NCI-H1930 (cell line): Measurements from ENCODE around the gene PHC2.
A peak's percentile ranks its signal among the peaks of the same experiment; 100 is the strongest.

ENCODE experiments used
- DNase-seq, 2 experiments: peaks; one replicate each; lab custom pipeline; 2025; lab: John Stamatoyannopoulos, UW

The PHC2 gene

DNA sequence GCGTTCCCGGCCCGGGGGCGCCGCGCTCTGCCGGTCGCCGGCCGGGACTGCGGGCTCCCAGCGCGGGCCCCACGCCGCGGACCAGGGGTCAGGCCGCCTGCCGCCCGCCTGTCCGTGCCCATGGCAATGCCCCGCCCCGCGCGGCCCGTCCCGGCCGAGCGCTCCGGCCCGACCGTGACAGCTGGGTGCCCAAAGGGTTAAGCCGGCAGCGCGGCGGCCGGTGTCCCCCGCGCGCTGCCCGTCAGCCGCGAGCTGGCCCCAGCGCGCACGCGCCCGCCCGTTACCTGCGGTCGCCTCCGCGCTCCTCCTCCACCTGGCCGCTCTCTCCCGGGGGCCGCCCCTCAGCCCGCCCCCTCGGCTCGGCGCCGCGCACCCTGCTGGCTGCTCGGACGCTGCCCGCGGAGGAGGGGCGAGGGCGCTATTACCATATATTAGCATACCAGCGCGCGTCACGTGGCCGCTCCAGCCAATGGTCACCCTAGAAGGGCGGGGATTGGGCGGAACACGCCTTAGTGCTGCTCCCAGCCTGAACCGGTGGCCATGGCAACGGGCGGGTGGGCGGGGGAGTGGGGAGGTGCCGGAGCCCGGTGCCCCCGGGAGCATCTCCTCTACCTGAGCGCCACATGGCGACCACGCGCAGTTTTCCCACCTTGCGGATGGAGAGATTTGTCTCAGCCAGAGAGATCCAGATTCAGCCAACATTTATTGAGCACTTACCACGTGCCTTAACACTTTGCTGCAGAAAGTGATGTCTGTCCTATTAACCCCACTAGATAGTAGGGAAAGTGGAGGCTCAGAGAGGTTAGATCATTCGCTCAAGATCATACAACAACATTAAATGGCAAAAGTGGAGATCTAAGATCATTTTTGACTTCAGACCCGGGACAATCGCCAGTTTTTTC lies at the start of gene PHC2:
PHC2 (minus strand) TSS at position 404 of the 902 bp plus-strand sequence. CDS start 55,556 bp downstream, outside the sequence.
- DNase-seq = peak; percentile 94 to 96

DNA sequence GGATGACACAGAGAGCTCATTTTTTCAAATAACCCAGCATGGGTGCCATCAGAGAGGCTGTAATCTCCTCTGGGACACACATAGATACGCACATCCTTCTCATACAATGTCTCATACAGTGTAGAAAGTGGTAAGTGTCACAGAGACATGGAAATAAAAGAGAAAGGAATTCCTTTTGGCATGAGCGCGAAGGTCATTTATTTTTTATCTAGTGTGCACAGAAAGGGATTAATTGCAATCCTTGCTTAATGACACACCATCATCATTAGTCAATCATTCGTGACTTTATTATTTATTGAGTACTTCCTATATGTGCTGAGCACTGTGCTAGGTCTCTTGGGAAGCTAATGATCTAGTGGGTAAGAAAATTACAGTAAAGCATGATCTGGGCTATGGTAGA lies 46.6 kb upstream of the PHC2 start:
- DNase-seq = no peak

DNA sequence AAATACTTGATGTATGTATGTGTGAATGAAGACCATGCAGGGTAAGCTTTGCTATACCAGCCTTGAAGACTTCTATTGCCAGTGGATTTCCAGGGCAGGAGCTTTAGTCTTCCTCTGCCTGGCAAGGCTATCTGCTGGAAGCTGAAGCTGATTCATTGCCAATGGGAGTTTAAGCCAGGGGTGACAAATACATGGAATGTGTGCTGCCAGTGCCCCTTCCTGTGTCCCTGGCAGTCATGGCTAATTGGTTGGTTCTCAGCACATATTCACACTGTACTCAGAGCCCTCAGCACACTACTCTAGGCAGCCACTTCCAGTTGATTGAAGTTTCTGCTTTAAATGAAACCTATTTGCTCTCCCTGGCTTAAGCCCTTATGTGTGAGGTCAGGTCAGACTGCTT lies 43.0 kb upstream of the PHC2 start:
- no peak for DNase-seq

DNA sequence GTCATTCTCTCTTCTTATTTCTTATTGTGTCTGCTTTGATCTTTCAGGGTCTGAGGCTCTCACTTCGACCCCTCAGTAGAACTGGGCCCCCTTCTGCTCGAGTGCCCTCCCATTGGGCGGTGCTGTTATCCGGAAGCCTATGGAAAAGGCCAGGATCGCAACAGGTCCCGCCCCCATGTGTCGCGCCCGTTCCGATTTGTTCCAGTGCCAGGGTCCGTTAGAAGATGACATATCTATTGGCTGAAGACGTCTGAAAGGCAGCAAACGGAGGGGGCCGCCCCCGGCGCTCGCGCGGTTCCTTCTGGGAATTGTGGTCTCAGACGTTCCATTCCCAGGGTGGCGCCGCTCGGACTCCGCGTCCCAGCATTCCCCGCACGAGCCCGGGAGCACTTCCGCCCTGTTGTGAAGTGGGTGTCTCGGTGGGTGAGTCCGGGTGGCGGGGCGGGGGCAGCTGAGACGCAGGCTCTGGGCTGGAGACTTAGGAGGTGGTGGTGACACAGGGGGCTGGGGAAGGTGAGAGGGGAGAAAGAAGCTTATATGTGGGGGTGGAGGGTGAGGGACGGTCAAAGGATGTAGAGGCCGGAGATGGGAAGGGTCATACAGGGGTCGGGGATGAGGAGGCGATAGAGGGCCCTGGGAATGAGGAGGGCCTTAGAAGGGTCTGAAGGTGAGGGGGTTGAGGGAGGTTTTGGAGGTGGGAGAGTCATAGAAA lies 41.5 kb upstream of the PHC2 start, which contains the start of gene ZSCAN20:
ZSCAN20 (plus strand) TSS at position 377 of the 712 bp plus-strand sequence. CDS start 6,644 bp downstream, outside the sequence.
- peak; percentile 94 for DNase-seq

DNA sequence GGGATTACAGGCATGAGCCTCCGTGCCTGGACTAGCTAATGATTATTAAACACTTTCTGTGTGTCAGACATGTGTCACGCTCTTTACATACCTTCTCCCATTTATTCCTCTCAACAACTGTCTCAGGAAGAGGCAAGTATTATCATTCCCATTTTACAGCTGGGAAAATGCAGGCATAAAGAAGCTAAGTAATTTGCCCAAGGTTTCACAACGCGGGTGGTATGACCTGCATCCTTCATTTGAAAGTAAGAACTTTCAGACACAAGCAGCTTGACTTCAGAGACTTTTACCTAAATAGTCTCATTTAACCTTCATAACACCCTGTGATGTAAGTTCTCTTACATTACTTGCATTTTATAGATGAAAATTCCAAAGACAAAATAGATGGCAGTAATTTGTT lies 40.5 kb upstream of the PHC2 start:
- DNase-seq = no peak

DNA sequence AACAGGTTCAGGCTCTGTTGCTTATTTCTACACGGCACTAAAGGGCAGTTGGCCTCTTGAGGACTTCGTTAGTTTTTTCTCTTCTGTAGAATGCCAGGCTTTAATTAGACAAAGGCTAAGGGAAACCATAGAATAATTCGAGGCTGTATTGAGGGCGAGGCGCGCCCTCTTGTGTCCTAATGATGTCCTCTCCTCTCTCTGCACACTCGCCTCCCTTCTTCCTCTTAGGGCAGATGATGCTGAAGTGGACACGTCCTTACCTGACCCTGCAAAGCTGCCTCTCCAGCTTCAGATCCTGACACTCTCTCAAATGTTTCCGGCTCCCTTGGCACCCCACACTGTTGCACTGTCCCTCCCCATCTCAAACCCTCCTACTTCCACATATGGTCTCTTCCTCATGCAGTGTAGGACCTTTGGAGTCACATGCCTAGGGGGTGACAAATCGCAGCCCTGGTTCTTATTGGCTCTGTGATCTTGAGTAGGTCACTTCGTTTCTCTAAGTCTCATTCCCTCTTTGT lies 39.7 kb upstream of the PHC2 start:
- DNase-seq = peak; percentile 43 to 53

DNA sequence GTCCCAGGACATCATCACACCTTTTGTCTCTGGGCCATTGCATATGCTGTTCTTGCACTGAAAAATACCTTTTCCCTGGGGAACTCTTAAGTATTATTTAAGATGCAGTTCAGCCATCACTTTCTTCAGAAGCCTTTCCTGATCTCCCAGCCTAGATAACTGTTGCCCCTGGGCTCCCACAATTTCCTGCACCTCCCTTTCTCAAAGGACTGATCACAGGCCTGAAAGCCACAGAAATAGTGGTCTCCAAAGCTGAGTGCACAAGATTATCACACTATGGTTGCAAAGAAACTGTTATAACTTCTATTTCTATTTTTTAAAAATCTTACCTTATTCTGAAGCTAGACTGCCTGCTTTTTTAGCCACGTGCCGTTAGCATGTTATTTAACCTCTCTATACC lies 38.8 kb upstream of the PHC2 start:
- DNase-seq = no peak

DNA sequence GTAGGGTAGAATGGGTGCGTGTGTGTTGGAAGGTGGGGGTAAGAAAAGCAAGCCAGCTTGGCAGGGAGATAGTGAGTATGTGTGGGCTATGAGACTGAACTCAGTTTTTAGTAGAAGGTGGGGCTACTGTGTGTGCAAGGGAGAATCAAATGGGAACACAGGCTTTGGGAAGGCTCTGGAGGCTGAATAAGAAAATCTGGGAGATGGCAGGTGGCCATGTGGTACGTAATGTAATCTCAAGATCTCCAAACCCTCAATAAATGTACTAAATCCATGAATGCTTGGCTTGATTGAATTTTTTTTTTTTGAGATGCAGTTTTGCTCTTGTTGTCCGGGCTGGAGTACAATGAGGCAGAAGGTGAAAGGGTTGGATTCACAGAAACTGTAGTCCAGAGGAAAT lies 38.1 kb upstream of the PHC2 start:
- no peak for DNase-seq

- DNase-seq = no peak
Measured at GRCh38 chr1:33468531-33468930, 37.6 kb upstream of the PHC2 start.

DNA sequence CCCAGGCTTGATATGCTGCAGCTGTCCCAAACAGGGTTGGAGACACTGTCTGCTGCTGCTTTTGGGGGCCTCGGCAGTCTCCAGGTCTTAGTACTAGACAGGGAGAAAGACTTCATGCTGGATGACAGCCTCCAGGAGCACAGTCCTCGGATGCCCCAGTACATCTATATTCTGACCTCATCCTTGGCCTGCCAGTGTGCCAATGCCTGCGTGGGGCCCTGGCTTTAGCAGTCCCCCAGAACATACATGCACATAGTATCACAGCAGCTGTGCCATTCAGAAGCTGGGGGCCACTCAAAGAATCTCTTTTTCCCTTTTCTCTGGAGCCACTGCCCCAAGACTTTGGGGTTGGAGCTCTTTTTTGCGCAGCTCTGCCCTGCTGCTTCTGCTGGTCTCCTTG lies 37.1 kb upstream of the PHC2 start:
- no peak for DNase-seq

DNA sequence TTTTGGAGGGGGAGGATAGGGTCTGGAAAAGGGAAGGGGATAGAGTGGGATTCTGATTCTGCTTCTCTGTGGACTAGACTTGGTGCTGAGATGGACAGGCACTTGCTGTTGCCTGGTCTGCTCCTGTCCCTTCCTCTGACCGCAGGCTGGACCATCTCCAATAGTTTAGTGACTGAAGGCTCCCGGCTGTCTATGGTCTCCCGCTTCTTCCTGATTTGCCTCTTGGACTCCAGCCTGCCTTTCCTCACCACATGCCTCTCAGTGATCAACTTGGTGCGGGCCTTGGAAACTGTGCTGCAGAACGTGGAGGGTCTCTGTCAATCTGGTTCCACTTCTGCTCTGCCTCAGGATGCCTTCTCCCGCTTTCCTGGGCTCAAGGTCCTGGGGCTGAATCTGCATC lies 35.3 kb upstream of the PHC2 start:
- no peak for DNase-seq

GRCh38 chr1:33465316-33465715 lies 34.4 kb upstream of the PHC2 start:
- no peak for DNase-seq

DNA sequence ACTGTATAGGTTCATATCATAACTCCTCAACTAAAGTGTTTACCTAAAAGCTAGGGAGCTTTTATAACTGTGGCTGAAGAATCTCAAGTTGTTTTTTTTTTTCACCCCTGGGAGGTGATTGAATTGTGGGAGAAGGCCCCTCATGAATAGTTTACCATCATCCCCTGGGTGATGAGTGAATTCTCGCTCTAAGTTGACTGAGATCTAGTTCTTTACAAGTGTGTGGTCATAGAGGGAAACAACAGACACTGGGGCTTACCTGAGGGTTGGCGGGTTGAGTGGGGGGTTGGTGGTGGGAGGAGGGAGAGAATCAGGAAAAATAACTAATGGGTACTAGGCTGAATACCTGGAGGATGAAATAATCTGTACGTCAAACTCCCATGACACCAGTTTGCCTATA lies 33.7 kb upstream of the PHC2 start:
- DNase-seq = no peak

- DNase-seq = no peak
Measured at GRCh38 chr1:33462405-33463164, 31.7 kb upstream of the PHC2 start.

DNA sequence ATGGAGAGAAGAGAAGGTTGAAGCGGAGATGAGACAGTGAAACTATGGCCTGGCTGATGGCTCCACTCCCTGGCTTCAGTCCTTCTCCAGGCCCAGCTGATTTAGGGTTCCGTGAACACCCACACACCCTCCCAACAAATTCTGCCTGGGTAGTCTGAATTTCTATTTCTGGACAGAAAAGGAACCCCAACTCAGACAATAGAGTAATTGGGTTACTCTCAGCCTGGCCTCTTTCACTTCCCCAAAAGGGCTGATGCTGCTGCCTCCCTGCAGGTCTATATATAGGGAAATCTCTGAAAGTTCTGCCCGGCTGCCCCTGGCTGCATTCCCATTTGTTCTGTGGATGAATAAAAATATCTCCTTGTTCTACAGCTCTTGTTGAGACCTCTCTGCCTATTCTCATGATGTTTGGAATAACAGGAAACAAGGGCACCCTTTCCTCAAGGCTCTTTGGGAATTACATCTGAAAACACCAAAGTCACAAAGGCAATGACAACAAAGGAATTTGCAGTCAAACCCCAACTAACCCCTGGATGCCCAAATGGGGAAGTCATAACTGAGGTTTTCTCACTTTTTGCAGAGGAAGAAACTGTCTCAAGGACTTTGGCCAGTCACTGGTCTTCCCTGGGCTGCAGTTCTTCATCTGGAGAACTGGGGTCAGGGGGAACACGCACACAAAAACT lies 30.2 kb upstream of the PHC2 start:
- DNase-seq = no peak

DNA sequence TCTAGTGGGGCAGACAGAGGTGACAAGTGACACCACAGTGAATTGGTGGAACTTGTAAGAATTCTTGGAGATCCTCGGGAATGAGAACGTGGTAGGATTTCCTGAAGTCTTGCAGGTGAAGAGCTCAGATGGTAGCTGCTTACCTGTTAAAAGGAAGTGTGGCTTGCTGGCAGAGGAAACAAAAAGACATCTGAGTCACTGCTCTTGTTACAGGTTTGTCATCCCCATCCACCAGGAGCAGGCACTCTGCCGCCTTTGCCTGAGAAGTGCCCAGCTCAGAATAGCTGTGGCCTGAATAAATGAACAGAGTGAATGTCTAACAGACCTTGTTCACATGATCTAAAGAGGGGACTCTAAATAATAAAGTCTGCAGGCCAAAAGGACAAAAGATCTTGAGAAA lies 29.2 kb upstream of the PHC2 start:
- DNase-seq = no peak

- DNase-seq = no peak
Measured at GRCh38 chr1:33459691-33460090, 28.8 kb upstream of the PHC2 start.

DNA sequence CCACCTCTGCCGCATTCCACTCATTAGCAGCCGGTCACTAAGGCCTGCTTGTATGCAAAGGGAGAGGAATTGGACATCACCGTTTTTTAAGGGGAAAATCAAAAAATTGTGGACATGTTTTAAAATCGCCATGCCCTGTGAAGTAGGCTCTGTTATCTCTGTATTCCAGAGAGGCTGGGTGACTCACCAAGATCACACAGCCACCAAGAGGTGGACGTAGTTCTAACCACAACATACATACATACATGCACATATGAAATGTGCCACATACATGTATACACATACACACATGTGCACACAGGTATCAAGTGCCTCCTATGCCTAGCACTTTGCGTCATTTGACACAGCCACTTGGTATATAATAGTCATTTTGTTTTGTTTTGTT lies 25.6 kb upstream of the PHC2 start:
- no peak for DNase-seq

DNA sequence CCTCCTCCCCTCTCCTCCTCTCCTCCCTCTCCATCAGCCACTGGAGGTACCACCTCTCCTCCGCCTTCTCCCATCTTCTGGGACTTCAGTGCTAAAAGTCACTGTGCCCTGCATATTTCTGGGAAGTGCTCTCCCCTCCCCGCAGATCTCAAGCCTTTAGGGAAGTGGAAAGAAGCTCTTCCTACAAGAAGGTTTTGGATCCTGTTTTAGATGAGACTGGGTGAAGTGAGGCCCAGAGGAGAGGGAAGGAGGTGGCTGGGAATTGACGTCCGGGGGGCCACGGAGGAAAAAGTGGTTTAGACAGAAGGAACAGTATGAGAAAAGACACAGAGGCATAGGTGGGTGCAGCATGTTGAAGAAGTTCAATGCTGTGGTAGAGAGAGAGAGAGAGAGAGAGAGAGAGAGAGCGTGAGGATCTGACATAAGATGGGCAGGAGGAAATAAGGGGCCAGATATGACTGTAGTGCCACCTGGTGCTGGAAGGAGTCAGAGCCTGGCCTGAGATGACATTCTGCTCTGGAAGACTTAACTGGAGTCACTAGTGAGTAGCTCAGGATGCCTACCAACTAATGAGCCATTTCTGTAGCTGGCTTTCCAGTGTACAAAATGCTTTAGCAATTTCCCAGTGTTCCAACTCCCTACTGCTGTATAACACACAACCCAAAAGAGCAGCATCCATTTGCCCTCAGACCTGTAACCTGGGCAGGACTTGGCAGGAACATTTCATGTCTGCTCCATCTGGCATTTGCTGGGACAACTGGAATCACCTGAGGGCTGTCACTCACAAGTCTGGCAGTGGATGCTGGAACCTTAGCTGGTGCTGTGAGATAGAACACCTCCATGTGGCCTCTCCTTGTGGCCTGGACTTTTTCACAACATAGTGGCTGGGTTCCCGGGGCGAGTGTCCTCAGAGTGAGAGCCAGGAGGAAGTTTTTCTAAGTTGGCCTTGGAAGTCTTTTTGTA lies 24.9 kb upstream of the PHC2 start:
- peak in 1 of 2 experiments; percentile 41 for DNase-seq

DNA sequence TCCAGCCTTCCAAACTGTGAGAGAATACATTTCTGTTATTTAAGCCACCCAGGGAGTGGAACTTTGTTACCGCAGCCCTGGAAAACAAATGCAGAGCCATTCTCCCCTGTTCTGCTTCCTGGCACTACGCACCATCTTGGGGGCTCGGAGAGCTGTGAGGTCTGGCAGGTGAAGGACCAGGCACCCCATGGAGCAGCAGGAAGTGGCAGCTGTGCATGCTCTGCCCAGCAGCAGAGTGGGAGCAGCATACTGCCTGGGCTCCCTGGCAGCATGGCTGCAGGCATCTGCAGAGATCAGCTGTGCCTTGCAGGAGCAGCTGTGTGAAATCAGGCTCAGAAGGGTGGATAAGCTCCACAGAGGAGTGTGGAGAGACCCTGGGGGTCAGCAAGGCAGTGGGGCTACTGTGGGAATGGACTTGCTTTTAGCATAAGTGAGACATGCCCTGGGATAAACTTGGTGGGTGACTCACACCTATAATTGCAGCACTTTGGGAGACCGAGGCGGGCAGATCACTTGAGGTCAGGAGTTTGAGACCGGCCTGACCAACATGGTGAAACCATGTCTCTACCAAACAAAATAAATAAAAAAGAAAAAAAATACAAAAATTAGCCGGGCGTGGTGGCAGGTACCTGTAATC lies 23.9 kb upstream of the PHC2 start:
- no peak for DNase-seq
